Sigmoid colon (tissue), 4 donors: ENCODE data around the gene CLIC3.

Experiments used
- CTCF ChIP-seq, 4 experiments: fragments of 450-650 bp in 3 of 4; fragments of 200-600 bp in 1 of 4; IDR thresholded peaks; one replicate each; pipeline ENCODE4 v1.5.1; 2016 to 2019; ENCODE audit warnings: antibody characterized with exemption in 4 of 4, mild to moderate bottlenecking in 3 of 4, moderate library complexity in 2 of 4
- POLR2A ChIP-seq, 2 donors: fragments of 450-650 bp; IDR thresholded peaks; one replicate each; pipeline ENCODE4 v1.6.1; 2016; ENCODE audit warnings: antibody characterized with exemption in 2 of 2, mild to moderate bottlenecking in 2 of 2, moderate library complexity in 2 of 2
- POLR2AphosphoS5 ChIP-seq, 4 donors: sonication (generic); formaldehyde crosslinking; IDR thresholded peaks; one replicate each; pipeline ENCODE4 v1.6.1; 2017; ENCODE audit warnings: antibody characterized with exemption in 4 of 4

- TF ChIP-seq CTCF (IDR thresholded peaks at IDR 0.05) (no peak), POLR2A (IDR thresholded peaks at IDR 0.05) (no peak), POLR2AphosphoS5 (IDR thresholded peaks at IDR 0.05) (no peak)
Measured at GRCh38 chr9:136955202-136955942, 41.0 kb downstream of the CLIC3 start.
